SK-N-DZ (cell line): Measurements from ENCODE around the gene P2RY13. TPM values are rescaled to one million over a fixed set of nuclear protein-coding genes. Genes with fewer than 3 reads are reported as not detected.

Experiments
- DNase-seq: peaks from one replicate; pipeline ENCODE4 v3.0.0-alpha.2; 2015; ENCODE audit warnings: low spot score
- polyA plus RNA-seq, 2 experiments: library from polyadenylated mRNA; depleted of rRNA; stranded (reverse); fragments of >200 nt; gene quantifications; 2 replicates each; pipeline ENCODE4 v1.2.3, GENCODE V29; 2014

P2RY13 gene
- polyA plus RNA-seq (2014; cell fraction: cytosol; rRNA removed): not detected in 2 replicates
- not detected in 2 replicates for polyA plus RNA-seq (2014; cell fraction: nucleus; rRNA removed)

GRCh38 chr3:151329363-151329762 lies at the start of gene P2RY13:
TSS of gene P2RY13 (minus strand) at chr3:151329549. CDS start at chr3:151329528, 21 bp downstream.
- no peak for DNase-seq

GRCh38 chr3:151377768-151378385 lies 48.5 kb upstream of the P2RY13 start:
- no peak for DNase-seq

GRCh38 chr3:151372063-151372820 lies 42.9 kb upstream of the P2RY13 start:
- no peak for DNase-seq

- no peak for DNase-seq
Measured at GRCh38 chr3:151371526-151371925, 42.2 kb upstream of the P2RY13 start.

- no peak for DNase-seq
Measured at GRCh38 chr3:151367448-151367847, 38.1 kb upstream of the P2RY13 start.

- DNase-seq: no peak
Measured at GRCh38 chr3:151366993-151367392, 37.6 kb upstream of the P2RY13 start.

- DNase-seq: no peak
Measured at GRCh38 chr3:151362751-151363174, 33.4 kb upstream of the P2RY13 start.

GRCh38 chr3:151357463-151357850 lies 28.1 kb upstream of the P2RY13 start:
- DNase-seq: no peak

GRCh38 chr3:151356794-151357462 lies 27.6 kb upstream of the P2RY13 start:
- no peak for DNase-seq

- no peak for DNase-seq
Measured at GRCh38 chr3:151351648-151352047, 22.3 kb upstream of the P2RY13 start.

GRCh38 chr3:151351219-151351618 lies 21.9 kb upstream of the P2RY13 start:
- no peak for DNase-seq

- DNase-seq: no peak
Measured at GRCh38 chr3:151350656-151351055, 21.3 kb upstream of the P2RY13 start.

- DNase-seq: no peak
Measured at GRCh38 chr3:151347432-151347831, 18.1 kb upstream of the P2RY13 start.

- DNase-seq: no peak
Measured at GRCh38 chr3:151346292-151346691, 16.9 kb upstream of the P2RY13 start.

- no peak for DNase-seq
Measured at GRCh38 chr3:151345859-151346258, 16.5 kb upstream of the P2RY13 start.

- DNase-seq: no peak
Measured at GRCh38 chr3:151331696-151332095, 2.3 kb upstream of the P2RY13 start.

- DNase-seq: no peak
Measured at GRCh38 chr3:151330899-151331298, 1.6 kb upstream of the P2RY13 start.

- DNase-seq: no peak
Measured at GRCh38 chr3:151330379-151330778, 1.0 kb upstream of the P2RY13 start.

GRCh38 chr3:151328298-151328995 lies 902 bp downstream of the P2RY13 start:
- no peak for DNase-seq

GRCh38 chr3:151327571-151328198 lies 1.7 kb downstream of the P2RY13 start:
- DNase-seq: no peak

GRCh38 chr3:151322511-151322910 lies 6.8 kb downstream of the P2RY13 start:
- DNase-seq: no peak
